ENCODE data around the gene KCNT1.

KCNT1 gene

DNA sequence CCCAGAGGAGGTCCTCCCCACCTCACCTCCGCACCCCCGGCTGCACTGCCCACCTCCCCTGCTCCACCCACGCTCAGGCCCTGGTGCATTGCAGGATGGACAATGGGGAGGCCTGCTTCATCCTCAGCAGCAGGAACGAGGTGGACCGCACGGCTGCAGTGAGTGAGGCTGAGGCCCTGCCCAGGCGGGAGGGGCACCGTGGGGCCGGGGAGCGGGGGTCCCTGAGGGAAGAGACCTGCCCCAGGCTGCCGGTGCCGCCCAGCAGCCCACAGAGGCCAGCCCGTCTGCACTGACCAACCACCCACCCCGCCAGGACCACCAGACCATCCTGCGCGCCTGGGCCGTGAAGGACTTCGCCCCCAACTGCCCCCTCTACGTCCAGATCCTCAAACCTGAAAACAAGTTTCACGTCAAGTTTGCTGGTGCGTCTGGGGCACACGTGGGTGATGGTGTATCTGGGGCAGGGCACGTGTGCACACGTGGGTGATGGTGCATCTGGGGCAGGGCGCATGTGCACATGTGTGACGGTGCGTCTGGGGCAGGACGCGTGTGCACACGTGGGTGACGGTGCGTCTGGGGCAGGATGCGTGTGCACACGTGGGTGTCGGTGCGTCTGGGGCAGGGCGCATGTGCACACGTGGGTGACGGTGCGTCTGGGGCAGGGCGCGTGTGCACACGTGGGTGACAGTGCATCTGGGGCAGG lies 66.7 kb downstream of the KCNT1 start:
- no peak for DNase-seq (ENCODE audit: low spot score)

DNA sequence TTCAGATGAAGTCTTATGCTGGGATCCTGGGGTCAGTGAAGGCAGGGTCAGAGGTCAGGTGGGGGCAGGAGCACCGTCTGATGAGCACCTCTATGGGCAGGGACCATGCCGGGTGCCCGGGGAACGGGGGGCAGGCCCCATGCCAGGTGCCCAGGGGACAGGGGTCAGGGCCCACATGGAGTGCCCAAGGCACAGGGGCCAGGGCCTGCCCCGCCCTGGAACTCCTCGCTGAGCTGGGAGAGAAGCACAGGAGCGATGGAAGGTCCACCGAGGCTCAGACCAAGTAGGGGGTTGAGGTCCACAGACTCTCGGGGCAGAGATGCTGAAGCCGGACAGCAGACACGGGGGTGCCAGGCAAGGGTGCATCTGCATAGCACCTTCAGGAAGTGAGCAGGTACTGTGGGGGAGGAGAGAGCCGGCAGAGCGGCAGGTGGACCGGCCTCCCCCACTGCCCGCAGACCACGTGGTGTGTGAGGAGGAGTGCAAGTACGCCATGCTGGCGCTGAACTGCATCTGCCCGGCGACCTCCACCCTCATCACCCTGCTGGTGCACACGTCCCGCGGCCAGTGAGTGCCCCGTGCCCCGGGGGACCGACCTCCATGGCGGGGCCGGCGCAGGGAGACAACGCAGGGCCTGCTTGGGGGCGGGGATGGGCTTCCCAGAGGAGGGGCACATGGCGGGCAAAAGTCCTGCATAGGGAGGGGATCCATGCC lies 67.7 kb downstream of the KCNT1 start:
- DNase-seq (ENCODE audit: low spot score), result no peak

DNA sequence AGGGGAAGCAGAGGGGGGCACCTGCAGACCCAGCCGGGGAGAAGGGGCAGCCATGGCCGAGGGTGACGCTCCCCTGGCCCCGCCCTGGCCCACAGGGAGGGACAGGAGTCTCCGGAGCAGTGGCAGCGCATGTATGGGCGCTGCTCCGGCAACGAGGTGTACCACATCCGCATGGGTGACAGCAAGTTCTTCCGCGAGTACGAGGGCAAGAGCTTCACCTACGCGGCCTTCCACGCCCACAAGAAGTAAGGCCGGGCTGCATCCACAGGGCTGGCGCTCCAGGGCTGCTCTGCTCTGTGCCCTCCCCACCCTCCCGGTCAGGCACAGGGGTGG lies 68.2 kb downstream of the KCNT1 start:
- no peak for DNase-seq (ENCODE audit: low spot score)

DNA sequence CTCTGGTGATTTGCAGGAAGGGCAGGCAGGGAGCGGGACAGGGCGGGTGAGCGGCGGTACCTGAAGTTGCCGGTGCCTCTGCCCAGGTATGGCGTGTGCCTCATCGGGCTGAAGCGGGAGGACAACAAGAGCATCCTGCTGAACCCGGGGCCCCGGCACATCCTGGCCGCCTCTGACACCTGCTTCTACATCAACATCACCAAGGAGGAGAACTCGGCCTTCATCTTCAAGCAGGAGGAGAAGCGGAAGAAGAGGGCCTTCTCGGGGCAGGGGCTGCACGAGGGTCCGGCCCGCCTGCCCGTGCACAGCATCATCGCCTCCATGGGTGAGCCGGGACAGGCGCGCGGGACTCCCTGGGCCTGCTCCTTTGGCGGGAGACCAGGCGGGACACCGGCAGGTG lies 68.8 kb downstream of the KCNT1 start:
- no peak for DNase-seq (ENCODE audit: low spot score)

DNA sequence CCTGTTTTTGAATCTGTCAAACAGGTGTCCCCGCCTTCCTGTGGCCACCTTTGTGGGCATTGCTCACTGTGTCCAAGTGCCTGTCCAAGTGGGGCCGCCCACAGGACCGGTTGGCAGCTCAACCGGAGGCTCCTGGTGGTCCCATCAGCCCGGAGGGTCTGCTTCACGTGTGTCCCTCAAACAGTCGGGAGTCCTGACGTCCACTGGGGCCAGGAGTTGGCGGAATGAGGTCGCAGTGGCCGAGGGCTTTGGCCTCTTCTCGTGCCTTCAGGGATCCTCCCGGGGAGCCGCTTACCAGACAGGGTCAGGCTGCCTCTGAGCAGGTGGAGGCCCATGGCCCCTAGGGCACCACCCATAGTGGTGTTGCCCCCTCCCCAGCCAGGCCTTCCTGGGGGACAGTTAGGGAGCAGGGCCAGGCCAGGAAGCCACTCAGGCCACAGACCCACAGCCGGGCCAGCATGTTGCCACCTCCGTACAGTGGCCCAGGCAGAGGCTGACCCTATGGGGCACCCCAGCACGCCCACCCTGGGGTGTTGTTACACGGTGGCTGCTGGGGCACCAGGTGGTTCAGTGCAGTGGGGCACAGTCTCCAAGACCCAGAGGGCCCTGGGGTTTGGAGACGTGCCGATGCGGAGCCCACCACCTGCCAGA lies 69.5 kb downstream of the KCNT1 start:
- no peak for DNase-seq (ENCODE audit: low spot score)

DNA sequence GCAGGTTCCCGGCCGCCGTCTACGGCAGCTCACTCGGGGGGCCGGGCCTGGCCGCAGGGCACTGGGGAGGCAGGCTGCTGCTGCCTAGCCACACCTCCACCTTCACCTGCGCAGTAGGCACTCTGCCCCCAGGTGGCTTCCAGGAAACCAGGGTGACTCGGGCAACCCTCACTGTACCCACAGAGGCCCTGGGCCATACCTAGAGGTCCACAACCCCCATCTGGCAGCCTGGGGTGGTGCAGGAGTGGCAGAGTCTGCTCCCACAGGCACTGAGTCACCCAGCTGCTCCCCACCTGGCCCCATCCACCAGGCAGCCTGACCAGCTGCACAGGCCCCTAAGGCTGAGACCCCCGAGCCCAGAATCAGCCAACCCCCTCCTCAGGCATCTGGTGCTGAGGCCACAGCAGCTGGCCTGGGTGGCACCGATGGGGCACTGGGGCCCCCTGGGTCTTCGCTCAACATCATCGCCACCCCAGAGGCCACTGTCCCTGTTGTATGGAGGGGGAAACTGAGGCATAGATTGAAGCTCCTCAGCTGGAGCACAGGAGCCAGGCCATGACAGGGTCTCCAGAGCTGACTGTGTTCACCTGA lies 70.2 kb downstream of the KCNT1 start:
- no peak for DNase-seq (ENCODE audit: low spot score)

DNA sequence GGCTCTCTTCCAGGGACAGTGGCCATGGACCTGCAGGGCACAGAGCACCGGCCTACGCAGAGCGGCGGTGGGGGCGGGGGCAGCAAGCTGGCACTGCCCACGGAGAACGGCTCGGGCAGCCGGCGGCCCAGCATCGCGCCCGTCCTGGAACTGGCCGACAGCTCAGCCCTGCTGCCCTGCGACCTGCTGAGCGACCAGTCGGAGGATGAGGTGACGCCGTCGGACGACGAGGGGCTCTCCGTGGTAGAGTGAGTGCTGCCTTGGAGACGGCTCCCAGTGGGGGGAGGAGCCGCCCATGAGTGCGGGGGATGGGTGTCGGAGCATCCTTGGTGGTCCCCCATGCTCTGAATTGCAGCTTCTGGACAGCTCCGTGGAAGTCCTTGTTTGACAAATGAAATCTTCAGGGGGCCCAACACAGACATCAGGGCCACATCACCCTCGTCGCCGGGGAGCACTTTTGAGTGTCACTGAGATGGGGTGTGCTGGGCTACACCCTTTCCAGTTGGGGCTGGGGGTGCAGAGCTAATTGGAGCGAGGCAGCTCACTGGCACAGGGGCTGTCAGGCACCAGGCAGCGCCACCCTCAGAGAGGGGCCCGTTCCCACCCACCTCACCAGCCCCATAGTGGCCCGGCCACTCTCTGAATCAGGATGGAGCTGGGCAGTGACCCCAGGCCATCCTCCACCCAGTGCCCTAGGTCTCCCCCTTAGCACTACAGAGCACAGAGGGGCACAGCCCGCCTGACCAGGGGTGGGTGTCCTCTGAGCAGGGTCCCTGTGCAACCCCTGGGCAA lies 70.9 kb downstream of the KCNT1 start:
- no peak for DNase-seq (ENCODE audit: low spot score)

DNA sequence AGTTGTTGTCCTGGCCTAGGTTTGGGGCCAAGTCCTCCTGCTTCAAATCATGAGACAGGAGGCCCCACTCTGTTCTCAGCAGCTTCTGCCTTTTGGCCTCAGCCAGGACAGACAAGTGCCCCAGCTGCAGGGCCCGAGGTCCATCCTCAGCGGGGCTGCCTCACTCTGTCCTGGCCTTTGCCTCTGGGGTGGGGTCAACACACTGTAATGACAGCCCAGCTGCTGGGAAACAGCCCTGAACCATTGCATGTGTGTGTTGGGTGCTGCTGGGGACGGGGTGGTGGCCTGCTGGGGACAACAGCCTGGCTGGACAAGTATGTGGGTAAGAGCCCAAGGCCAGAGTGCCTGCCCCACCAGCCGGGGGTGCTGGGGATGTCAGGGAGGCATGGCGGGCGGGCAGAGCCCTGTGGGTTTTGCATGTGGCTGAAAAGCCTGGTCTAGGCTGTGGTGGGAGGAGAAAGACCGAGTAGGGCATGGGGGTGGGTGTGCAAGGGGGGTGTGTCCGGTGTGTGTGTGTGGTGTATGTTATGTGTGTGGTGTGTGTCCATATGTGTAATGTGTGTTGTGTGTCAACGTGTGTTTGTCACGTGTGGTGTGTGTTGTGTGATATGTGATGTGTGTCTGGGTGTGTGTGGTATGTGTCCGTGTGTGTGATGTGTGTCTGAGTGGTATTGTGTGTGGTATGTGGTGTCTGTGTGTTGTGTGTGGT lies 71.7 kb downstream of the KCNT1 start:
- no peak for DNase-seq (ENCODE audit: low spot score)

DNA sequence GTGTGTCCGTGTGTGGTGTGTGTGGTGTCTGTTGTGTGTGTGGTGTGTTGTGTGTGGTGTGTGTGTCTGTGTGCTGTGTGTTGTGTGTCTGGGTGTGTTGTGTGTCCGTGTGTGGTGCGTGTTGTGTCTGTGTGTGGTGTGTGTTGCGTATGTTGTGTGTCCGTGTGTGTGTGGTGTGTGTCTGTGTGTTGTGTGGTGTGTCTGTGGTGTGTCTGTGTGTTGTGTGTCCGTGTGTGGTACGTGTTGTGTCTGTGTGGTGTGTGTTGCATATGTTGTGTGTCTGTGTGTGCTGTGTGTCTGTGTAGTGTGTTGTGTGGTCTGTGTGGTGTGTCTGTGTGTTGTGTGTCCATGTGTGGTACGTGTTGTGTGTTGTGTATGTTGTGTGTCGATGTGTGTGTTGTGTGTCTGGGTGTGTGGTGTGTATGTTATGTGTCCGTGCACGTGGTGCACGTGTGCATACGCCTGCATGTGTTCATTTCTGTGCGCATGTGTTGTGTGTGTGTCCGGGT lies 72.3 kb downstream of the KCNT1 start:
- no peak for DNase-seq (ENCODE audit: low spot score)

DNA sequence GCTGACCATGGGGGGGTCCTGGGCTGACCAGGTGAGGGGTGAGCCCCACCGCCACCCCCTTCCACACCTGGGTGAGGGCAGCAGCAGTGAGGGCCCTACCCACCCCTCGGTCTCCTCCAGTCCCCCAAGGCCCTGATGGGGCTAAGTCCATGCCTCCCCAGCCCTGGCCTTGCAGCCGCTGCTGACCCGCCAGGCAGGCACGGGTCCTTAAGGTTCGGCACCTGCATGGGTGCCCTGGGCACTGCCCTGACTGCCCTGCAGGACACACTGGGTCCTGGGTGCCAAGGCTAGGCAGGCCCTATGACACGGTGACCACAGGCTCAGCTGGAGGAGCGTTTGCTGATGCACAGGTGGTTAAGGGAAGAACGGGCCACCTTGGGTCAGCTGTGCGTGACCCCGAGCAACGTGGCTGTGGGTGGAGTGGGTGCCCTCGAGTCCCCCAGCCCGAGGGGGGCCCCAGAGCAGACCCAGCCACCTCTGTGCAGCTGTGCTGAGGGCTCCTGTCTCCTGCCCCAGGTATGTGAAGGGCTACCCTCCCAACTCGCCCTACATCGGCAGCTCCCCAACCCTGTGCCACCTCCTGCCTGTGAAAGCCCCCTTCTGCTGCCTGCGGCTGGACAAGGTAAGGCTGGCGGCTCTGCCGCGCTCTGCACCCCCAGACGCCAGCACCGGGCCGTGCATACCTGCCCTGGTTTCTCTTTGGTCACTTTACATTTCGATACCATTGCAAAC lies 73.0 kb downstream of the KCNT1 start:
- DNase-seq (ENCODE audit: low spot score), result no peak

DNA sequence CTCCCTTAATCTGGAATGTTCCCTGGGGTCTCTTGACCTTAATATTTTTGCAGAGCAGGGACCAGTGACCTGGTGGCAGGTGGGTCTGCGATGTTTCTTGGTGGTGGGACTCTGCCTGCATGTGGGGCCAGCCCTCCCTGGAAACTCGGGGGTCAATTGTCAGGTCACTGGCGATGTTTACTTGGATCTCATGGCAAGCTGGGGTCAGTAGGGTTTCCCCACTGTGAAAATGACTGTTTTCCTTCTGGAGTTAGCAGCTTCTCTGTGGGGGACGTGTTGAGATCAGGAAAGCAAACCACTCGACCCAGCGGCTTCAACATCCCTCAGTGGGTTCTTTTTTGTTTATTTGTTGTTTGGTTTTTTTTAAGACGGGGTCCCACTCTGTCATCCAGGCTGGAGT lies 73.9 kb downstream of the KCNT1 start:
- no peak for DNase-seq (ENCODE audit: low spot score)

DNA sequence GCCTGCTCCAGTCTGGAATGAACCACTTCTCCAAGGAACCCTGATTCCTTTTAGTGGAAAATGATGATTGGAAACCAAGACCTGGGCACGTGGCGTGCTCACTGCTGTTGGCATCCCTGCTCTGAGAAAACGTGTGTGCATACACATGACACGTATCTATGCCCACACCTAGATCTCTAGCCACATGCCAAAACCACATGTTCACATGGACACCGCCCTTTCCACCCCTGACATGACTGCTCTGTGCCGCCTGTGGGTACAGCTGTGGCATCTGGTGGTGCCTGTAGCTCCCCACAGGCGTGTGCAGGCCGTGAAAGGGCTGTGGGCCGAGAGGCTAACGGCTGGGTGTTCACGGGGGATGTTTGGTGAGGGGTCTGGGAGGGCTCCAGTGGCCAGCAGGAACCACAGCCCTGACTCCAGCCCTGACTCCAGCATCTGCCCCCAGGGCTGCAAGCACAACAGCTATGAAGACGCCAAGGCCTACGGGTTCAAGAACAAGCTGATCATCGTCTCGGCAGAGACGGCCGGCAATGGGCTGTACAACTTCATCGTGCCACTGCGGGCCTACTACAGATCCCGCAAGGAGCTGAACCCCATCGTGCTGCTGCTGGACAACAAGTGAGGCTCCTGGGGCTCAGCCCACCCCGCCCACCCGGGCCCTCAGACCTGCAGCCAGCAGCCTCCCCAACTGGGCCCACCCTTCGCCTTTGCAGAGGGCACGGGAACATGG lies 75.1 kb downstream of the KCNT1 start:
- DNase-seq (ENCODE audit: low spot score), result no peak

DNA sequence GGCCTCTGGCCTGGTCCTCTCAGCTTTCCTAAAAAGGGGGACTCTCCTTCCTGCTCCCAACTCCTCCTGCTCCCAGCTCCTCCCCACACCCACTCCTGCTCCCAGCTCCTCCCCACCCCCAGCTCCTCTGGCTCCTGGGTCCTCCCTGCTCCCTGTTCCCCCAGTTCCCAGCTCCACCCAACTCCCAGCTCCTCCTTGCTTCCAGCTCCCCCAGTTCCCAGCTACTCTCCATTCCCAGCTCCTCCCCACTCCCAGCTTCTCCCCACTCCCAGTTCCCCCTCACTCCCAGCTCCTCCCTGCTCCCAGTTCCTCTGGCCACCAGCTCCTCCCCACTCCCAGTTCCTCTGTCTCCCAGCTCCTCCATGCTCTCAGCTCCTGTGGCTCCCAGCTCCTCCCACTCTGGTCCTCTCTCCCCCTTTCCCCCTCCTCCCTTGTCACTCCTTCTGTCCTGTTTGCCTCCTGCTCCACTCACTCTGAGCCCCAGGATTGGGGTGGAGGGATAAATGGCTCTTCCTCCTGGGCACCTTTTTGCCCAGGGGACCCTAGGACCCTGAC lies 75.7 kb downstream of the KCNT1 start:
- no peak for DNase-seq (ENCODE audit: low spot score)

DNA sequence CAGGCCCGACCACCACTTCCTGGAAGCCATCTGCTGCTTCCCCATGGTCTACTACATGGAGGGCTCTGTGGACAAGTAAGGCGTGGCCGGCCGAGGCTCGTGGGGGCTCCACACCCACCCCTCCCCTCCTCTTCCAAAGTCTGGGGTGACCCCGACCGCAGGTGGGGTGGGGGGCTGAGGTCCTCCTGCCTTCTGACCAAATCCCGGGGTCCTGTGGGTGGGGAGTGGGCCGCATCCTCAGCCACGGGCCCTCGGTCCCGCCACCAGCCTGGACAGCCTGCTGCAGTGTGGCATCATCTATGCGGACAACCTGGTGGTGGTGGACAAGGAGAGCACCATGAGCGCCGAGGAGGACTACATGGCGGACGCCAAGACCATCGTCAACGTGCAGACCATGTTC lies 76.4 kb downstream of the KCNT1 start:
- DNase-seq (ENCODE audit: low spot score), result no peak

DNA sequence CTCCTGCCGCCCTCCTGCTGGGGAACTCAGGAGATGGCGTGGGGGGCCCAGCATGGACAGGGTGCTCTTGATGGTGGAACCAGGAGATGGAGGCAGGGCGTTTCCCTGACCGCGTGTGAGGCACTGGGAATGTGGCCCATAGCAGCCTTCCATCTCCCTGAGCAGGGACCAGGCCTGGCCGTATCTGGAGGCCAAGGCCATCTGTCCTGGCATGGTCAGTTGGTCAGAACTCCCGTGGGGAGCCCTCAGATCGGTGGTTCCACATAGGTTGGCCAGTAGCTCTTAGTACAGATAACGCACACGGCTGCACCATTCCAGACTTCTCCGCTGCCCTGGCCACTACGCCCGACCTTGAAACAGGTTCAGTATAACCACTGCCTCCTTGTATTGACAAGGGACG lies 77.6 kb downstream of the KCNT1 start:
- no peak for DNase-seq (ENCODE audit: low spot score)

DNA sequence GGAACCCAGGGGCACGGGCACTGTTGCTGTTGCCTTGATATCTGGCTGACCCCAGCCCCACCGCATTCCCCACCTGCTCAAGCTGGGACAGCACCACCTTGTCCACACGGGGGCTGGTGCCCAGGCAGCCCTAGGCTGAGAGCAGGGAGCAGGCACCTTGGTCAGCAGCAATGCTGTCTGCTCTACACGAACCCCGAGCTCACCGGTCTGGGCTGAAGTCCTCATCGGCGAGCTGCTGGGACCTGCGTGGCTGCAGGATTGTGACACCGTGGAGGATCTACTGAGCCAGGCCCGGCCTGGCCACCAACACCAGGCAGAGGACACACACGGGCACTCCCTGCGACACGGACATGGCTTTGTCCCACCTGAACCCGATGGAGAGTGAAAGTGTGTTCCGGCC lies 78.1 kb downstream of the KCNT1 start:
- DNase-seq (ENCODE audit: low spot score), result no peak

DNA sequence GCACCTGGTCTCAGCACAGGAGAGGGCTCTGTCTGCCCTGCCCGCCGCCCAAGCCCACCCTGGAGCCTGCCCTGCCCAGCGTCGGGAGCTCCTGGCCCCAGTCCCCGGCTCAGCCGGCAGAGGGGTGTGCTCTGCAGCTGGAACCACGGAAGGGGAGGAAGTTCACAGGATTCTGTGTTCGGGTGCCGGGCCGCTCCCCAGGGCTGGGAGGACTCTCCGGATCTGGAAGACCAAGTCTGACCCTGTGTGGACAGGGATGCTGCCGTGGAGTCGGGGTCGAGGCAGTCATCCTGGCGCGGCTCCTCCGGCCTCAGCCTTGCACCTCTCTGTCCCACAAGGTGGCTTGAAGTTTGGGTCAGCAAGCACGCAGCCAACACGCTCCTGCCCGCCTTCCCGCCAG lies 78.6 kb downstream of the KCNT1 start:
- DNase-seq (ENCODE audit: low spot score), result no peak

DNA sequence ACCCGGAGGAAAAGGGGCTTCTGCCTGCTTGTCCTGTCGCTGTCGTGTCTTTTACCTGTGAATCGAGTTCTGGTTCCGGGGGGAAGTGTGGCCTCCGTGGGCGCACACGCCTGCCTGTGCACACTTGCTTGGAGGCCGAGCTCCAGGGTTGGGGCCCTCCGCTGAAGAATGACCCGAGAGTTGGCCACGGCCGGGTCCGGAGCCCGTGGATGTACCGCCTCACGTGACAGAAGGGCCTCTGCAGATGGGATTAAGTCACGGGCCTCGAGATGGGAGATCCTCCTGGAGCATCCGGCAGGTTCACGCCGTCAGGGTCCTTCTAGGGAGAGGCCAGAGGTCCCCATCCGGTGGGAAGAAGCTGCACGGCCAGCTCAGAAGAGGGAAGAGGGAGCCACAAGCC lies 81.0 kb downstream of the KCNT1 start:
- no peak for DNase-seq (ENCODE audit: low spot score)

DNA sequence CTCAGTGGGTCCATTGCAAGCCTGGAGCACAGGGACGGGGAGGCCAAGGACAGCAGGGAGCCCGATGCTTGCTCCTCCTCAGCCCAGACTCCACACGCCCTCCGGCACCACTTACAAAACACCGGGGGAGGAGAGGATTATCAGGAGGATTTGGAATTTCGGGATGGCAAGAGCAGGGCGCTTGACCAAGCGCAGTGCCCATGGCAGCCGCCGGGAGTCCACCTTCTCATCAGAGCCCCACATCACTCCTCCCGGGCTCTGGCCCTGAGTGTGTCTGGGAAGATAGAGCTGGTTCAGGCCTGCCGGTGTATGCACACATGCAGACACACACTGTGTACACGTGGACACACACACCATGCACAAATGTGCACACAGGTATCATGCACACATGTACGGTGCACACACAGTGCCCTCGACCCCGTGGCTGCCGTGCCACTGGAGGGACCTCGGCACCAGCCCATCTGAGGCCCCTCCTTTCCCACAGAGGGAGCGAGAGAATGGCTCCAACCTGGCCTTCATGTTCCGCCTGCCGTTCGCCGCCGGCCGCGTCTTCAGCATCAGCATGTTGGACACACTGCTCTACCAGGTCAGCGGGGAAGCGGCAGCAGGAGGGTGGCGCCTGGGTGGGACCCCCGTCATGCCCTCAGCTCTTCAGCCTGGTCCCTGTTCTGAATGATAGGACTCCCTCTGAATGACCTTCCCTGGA lies 81.7 kb downstream of the KCNT1 start:
- DNase-seq (ENCODE audit: low spot score), result no peak

Measured in AG08395 (cell line).